ENCODE results near the gene FAM20A.

FAM20A gene

GRCh38 chr17:68608515-68609130 lies 7.5 kb upstream of the FAM20A start:
- DNase-seq, result no peak

- DNase-seq, result no peak
Observed at GRCh38 chr17:68606451-68607307, 5.5 kb upstream of the FAM20A start.

- no peak for DNase-seq
Observed at GRCh38 chr17:68605914-68606313, 4.7 kb upstream of the FAM20A start.

- no peak for DNase-seq
Observed at GRCh38 chr17:68603656-68604055, 2.5 kb upstream of the FAM20A start.

GRCh38 chr17:68603027-68603426 lies 1.9 kb upstream of the FAM20A start:
- DNase-seq, result no peak

GRCh38 chr17:68602289-68602688 lies 1.1 kb upstream of the FAM20A start:
- no peak for DNase-seq

- DNase-seq, result no peak
Observed at GRCh38 chr17:68601565-68602288, 560 bp upstream of the FAM20A start.

GRCh38 chr17:68600067-68600930 lies 868 bp downstream of the FAM20A start:
- no peak for DNase-seq

- no peak for DNase-seq
Observed at GRCh38 chr17:68599552-68600066, 1.6 kb downstream of the FAM20A start.

- no peak for DNase-seq
Observed at GRCh38 chr17:68599091-68599490, 2.1 kb downstream of the FAM20A start.

- DNase-seq, result no peak
Observed at GRCh38 chr17:68598545-68598961, 2.6 kb downstream of the FAM20A start.

GRCh38 chr17:68598074-68598473 lies 3.1 kb downstream of the FAM20A start:
- no peak for DNase-seq

GRCh38 chr17:68596411-68596945 lies 4.7 kb downstream of the FAM20A start:
- DNase-seq, result no peak

- DNase-seq, result no peak
Observed at GRCh38 chr17:68595986-68596385, 5.2 kb downstream of the FAM20A start.

- DNase-seq, result no peak
Observed at GRCh38 chr17:68595496-68595895, 5.7 kb downstream of the FAM20A start.

GRCh38 chr17:68594552-68594951 lies 6.6 kb downstream of the FAM20A start:
- no peak for DNase-seq

- DNase-seq, result peak; percentile 75
Observed at GRCh38 chr17:68592682-68593641, 8.2 kb downstream of the FAM20A start.

- DNase-seq, result no peak
Observed at GRCh38 chr17:68592009-68592408, 9.2 kb downstream of the FAM20A start.

GRCh38 chr17:68591583-68591982 lies 9.6 kb downstream of the FAM20A start:
- DNase-seq, result no peak

GRCh38 chr17:68589086-68589485 lies 12.1 kb downstream of the FAM20A start:
- DNase-seq, result no peak

GRCh38 chr17:68588362-68588761 lies 12.8 kb downstream of the FAM20A start:
- no peak for DNase-seq
